B cell (primary cell): ENCODE measurements around the gene CDKN2C. TPM values are rescaled to one million over a fixed set of nuclear protein-coding genes. Genes with fewer than 3 reads are reported as not detected.

ENCODE experiments used
- ATAC-seq: fragments of 200-7000 bp; cut with Tn5 transposase; one replicate; pipeline ENCODE4 v1.10.0; 2021; ENCODE audit warnings: low read depth, mild to moderate bottlenecking, moderate number of reproducible peaks, moderate library complexity
- CTCF ChIA-PET: fragments of 350-600 bp; sonication (Branson Sonifier 250); formaldehyde crosslinking; loops from one replicate; lab custom pipeline; 2021; ENCODE audit warnings: antibody characterized with exemption, inconsistent platforms; lab: Charles Lee
- POLR2A ChIA-PET: fragments of 350-600 bp; sonication (Branson Sonifier 250); formaldehyde crosslinking; loops from one replicate; lab custom pipeline; 2021; ENCODE audit warnings: antibody characterized with exemption; lab: Charles Lee
- DNase-seq: peaks from one replicate; pipeline ENCODE4 v3.0.0; 2013
- H2AFZ ChIP-seq: 2 replicates; pipeline ENCODE4 v1.6.1; 2012; ENCODE audit warnings: mild to moderate bottlenecking, low read depth, low read length; ENCODE audit not compliant: insufficient read depth, poor library complexity, severe bottlenecking
- H3K27ac ChIP-seq, 2 donors: 1 replicate in 1 of 2; 2 replicates in 1 of 2; pipeline ENCODE4 v1.5.1; 2012 to 2013; ENCODE audit warnings: low read length in 2 of 2, mild to moderate bottlenecking in 2 of 2, moderate library complexity in 1 of 2
- H3K27me3 ChIP-seq, 4 experiments: fragments of 200-600 bp in 1 of 4; sonication (generic) in 1 of 4; replicated peaks in 1 of 4; 1 replicate in 2 of 4; 2 replicates in 2 of 4; pipeline versions ENCODE4 v1.6.1 to v1.7.0; 2013 to 2016; ENCODE audit warnings: low read length in 3 of 4, mild to moderate bottlenecking in 2 of 4, mixed read lengths in 1 of 4, moderate library complexity in 1 of 4; ENCODE audit not compliant: insufficient read depth in 4 of 4, control insufficient read depth in 3 of 4; ENCODE audit errors: control extremely low read depth in 1 of 4
- H3K36me3 ChIP-seq, 2 experiments: replicated peaks in 1 of 2; 1 replicate in 1 of 2; 2 replicates in 1 of 2; pipeline versions ENCODE4 v1.6.1 to v1.7.1; 2013; ENCODE audit warnings: low read length in 1 of 2; ENCODE audit not compliant: insufficient read depth in 2 of 2, control insufficient read depth in 1 of 2; ENCODE audit errors: control extremely low read depth in 1 of 2, extremely low read depth in 1 of 2
- H3K4me1 ChIP-seq, 2 donors: fragments of 200-600 bp in 1 of 2; sonication (generic) in 1 of 2; 1 replicate in 1 of 2; 2 replicates in 1 of 2; pipeline versions ENCODE4 v1.5.1 to v1.6.1; 2013 to 2017; ENCODE audit warnings: low read length in 2 of 2; ENCODE audit not compliant: control insufficient read depth in 2 of 2, insufficient read depth in 2 of 2
- H3K4me2 ChIP-seq: replicated peaks from 2 replicates; pipeline ENCODE3; 2012; ENCODE audit warnings: mild to moderate bottlenecking, low read depth, low read length; ENCODE audit not compliant: poor library complexity, severe bottlenecking
- H3K4me3 ChIP-seq, 5 experiments: fragments of 200-600 bp in 1 of 5; sonication (generic) in 1 of 5; 1 replicate in 3 of 5; 2 replicates in 2 of 5; pipeline versions ENCODE4 v1.5.1 to v1.7.0; 2011 to 2016; ENCODE audit warnings: low read length in 4 of 5, mild to moderate bottlenecking in 4 of 5, low read depth in 2 of 5, control low read depth in 1 of 5, moderate library complexity in 1 of 5; ENCODE audit not compliant: insufficient read depth in 1 of 5; ENCODE audit errors: control extremely low read depth in 1 of 5, extremely low read depth in 1 of 5
- H3K79me2 ChIP-seq: fragments of 200-600 bp; sonication (generic); one replicate; pipeline ENCODE4 v1.6.0; 2016; ENCODE audit warnings: low read length; ENCODE audit not compliant: control insufficient read depth, insufficient read depth
- H3K9ac ChIP-seq: fragments of 200-600 bp; sonication (generic); 2 replicates; pipeline ENCODE4 v1.6.1; 2017; ENCODE audit warnings: mild to moderate bottlenecking, low read length, moderate library complexity
- H3K9me3 ChIP-seq, 3 donors: one replicate each; pipeline versions ENCODE4 v1.6.1 to v1.7.1; 2013; ENCODE audit warnings: low read length in 2 of 3; ENCODE audit not compliant: control insufficient read depth in 2 of 3, insufficient read depth in 1 of 3; ENCODE audit errors: control extremely low read depth in 1 of 3
- H4K20me1 ChIP-seq: 2 replicates; pipeline ENCODE4 v1.6.0; 2012; ENCODE audit warnings: mild to moderate bottlenecking, low read length; ENCODE audit not compliant: insufficient read depth, control insufficient read depth, poor library complexity, severe bottlenecking
- H3K27ac Mint-ChIP-seq: one replicate; pipeline ENCODE4 v1.8.0; 2021; ENCODE audit warnings: mixed read lengths
- H3K27me3 Mint-ChIP-seq: one replicate; pipeline ENCODE4 v1.8.0; 2021; ENCODE audit warnings: mixed read lengths
- H3K4me1 Mint-ChIP-seq: one replicate; pipeline ENCODE4 v1.8.0; 2021; ENCODE audit warnings: mixed read lengths
- H3K4me3 Mint-ChIP-seq: one replicate; pipeline ENCODE4 v1.8.0; 2021; ENCODE audit warnings: mixed read lengths
- H3K9me3 Mint-ChIP-seq: one replicate; pipeline ENCODE4 v1.8.0; 2022; ENCODE audit warnings: mixed read lengths; ENCODE audit not compliant: insufficient read depth
- CTCF ChIP-seq: fragments of 200-600 bp; IDR thresholded peaks from one replicate; pipeline ENCODE4 v1.8.0; 2022; ENCODE audit warnings: antibody characterized with exemption, mild to moderate bottlenecking
- EZH2 ChIP-seq: IDR thresholded peaks from 2 replicates; pipeline ENCODE4 v1.6.1; 2012; ENCODE audit warnings: borderline replicate concordance, low read depth, mild to moderate bottlenecking, moderate library complexity, low read length; ENCODE audit not compliant: insufficient read depth, poor library complexity, severe bottlenecking
- WGBS: methylation state at CpG from one replicate; pipeline ENCODE4 v1.1.5; 2013; ENCODE audit warnings: missing lambda C conversion rate; ENCODE audit not compliant: insufficient coverage; 5-methylcytosine and 5-hydroxymethylcytosine counted together
- intact Hi-C: fragments of 100-400 bp; cut with micrococcal nuclease; formaldehyde crosslinking; loops from one replicate; pipeline ENCODE4 v1.10.0; 2022
- polyA plus RNA-seq: library from polyadenylated mRNA; depleted of rRNA; stranded (reverse); fragments of >200 nt; gene quantifications from 2 replicates; pipeline ENCODE4 v1.2.3, GENCODE V29; 2012
- total RNA-seq, 2 donors: library from RNA; stranded (reverse); fragments of 120-200 nt in 1 of 2; gene quantifications; 1 replicate in 1 of 2; 2 replicates in 1 of 2; pipeline versions ENCODE4 v1.2.3 to v1.2.4, GENCODE V29; 2013 to 2022

The CDKN2C gene
- total and polyA plus RNA-seq, 2 donors (not counting 1 experiment from before 2014, with no cell fraction given): 1.5 to 1.7 TPM

GRCh38 chr1:50979937-50980336 lies 9.9 kb downstream of the CDKN2C start:
- H3K4me3 Mint-ChIP-seq: no peak overlapping the region
- Histone ChIP-seq H3K9me3 (peaks cover 0 to 1% (median 0%) of the 10 kb centered on the region in 3 donors), H3K36me3 (no peaks in the 10 kb centered on the region), H3K27ac (no peak overlapping the region), H3K4me1 (peaks cover 25 to 28% of the 10 kb centered on the region in 2 donors), H3K27me3 (peaks cover 0 to 31% (median 25%) of the 10 kb centered on the region in 4 experiments), H4K20me1 (no peaks in the 10 kb centered on the region), H3K4me3 (no peak overlapping the region), H3K4me2 (no peak overlapping the region), H2AFZ (no peak overlapping the region), H3K79me2 (no peaks in the 10 kb centered on the region), H3K9ac (no peak overlapping the region)
- H3K4me1 Mint-ChIP-seq: peaks cover 20% of the 10 kb centered on the region
- ATAC-seq: no peak
- no peak overlapping the region for H3K27ac Mint-ChIP-seq
- no peak for DNase-seq
- H3K27me3 Mint-ChIP-seq: peaks cover 11% of the 10 kb centered on the region
- intact Hi-C loops: loop anchor here (5.0 kb wide), 1 partner anchor 1077 kb away; the partner anchor contains the start of genes BTF3L4 and TXNDC12
- no CpG with 5 or more reads among the region's 1 CpG for WGBS
- CTCF ChIA-PET: interaction anchor here (0.8 to 4.4 kb wide), 2 partner anchors 9 to 11 kb away, joined by 3 to 16 read pairs; no protein-coding TSS in a partner anchor
- POLR2A ChIA-PET: no interaction called here
- TF ChIP-seq EZH2 (no peak), CTCF (no peak)
- H3K9me3 Mint-ChIP-seq: no peaks in the 10 kb centered on the region

- Mint-ChIP-seq H3K27ac (no peak overlapping the region), H3K4me1 (peaks cover 20% of the 10 kb centered on the region), H3K9me3 (no peaks in the 10 kb centered on the region), H3K27me3 (peaks cover 9% of the 10 kb centered on the region), H3K4me3 (no peak overlapping the region)
- Histone ChIP-seq H3K9ac (no peak overlapping the region), H4K20me1 (no peaks in the 10 kb centered on the region), H3K4me1 (peaks cover 25 to 28% of the 10 kb centered on the region in 2 donors), H3K4me3 (no peak overlapping the region), H3K27me3 (peaks cover 0 to 29% (median 22%) of the 10 kb centered on the region in 4 experiments), H3K36me3 (no peaks in the 10 kb centered on the region), H3K9me3 (peaks cover 0 to 1% (median 0%) of the 10 kb centered on the region in 3 donors), H3K27ac (no peak overlapping the region), H2AFZ (no peak overlapping the region), H3K4me2 (no peak overlapping the region), H3K79me2 (no peaks in the 10 kb centered on the region)
- TF ChIP-seq CTCF (no peak), EZH2 (no peak)
- ATAC-seq (no peak), DNase-seq (no peak)
- ChIA-PET POLR2A (no interaction called here), CTCF (no interaction called here)
- intact Hi-C loops: no loop called here
These were observed 10.5 kb downstream of the CDKN2C start for GRCh38 chr1:50980505-50980904.
